Vagina (tissue), 2 donors: Measurements from ENCODE around the gene SRRM1.

Experiments used
- CTCF ChIP-seq, 3 experiments: fragments of 450-650 bp in 2 of 3; fragments of 200-600 bp in 1 of 3; sonication (generic) in 1 of 3; IDR thresholded peaks; one replicate each; pipeline ENCODE4 v1.5.1; 2017 to 2019; ENCODE audit warnings: antibody characterized with exemption in 3 of 3, mild to moderate bottlenecking in 2 of 3, moderate library complexity in 2 of 3
- POLR2A ChIP-seq, 2 donors: fragments of 450-650 bp; IDR thresholded peaks; one replicate each; pipeline ENCODE4 v1.6.1; 2017; ENCODE audit warnings: antibody characterized with exemption in 2 of 2, mild to moderate bottlenecking in 2 of 2, moderate library complexity in 2 of 2
- POLR2AphosphoS5 ChIP-seq, 2 donors: sonication (generic); formaldehyde crosslinking; IDR thresholded peaks; one replicate each; pipeline ENCODE4 v1.9.0; 2017; ENCODE audit warnings: antibody characterized with exemption in 2 of 2, mild to moderate bottlenecking in 2 of 2, low read depth in 1 of 2; ENCODE audit not compliant: insufficient read depth in 1 of 2

- no peak for TF ChIP-seq CTCF (IDR thresholded peaks at IDR 0.05)
- TF ChIP-seq POLR2A (IDR thresholded peaks at IDR 0.05), result no peak
- TF ChIP-seq POLR2AphosphoS5 (IDR thresholded peaks at IDR 0.05; ENCODE audit: insufficient read depth in 1 of 2, low read depth in 1 of 2), result no peak
These were observed 78.4 kb downstream of the SRRM1 start for GRCh38 chr1:24721533-24721932.
